ENCODE measurements around the gene SAT1. TPM values are rescaled to one million over a fixed set of nuclear protein-coding genes. Genes with fewer than 3 reads are reported as not detected.

SAT1 gene
- total RNA-seq, 1 donor = 71.7 TPM

- TF ChIP-seq CTCF (IDR thresholded peaks at IDR 0.05; ENCODE audit: insufficient read depth, low read depth, low read length) = no peak
- no peak for DNase-seq (ENCODE audit: low read depth)
- no peak overlapping the region for H3K4me3 ChIP-seq (ENCODE audit: low read depth, low read length)
Observed at GRCh38 chrX:23792861-23793553, 10.0 kb downstream of the SAT1 start.

- H3K4me3 ChIP-seq (ENCODE audit: low read depth, low read length) = no peak overlapping the region
- no peak for TF ChIP-seq CTCF (IDR thresholded peaks at IDR 0.05; ENCODE audit: insufficient read depth, low read depth, low read length)
- no peak for DNase-seq (ENCODE audit: low read depth)
Observed at GRCh38 chrX:23795221-23795620, 12.2 kb downstream of the SAT1 start.

- DNase-seq (ENCODE audit: low read depth) = no peak
- H3K4me3 ChIP-seq (ENCODE audit: low read depth, low read length) = no peak overlapping the region
- no peak for TF ChIP-seq CTCF (IDR thresholded peaks at IDR 0.05; ENCODE audit: insufficient read depth, low read depth, low read length)
Observed at GRCh38 chrX:23797371-23798128, 14.6 kb downstream of the SAT1 start.

- TF ChIP-seq CTCF (IDR thresholded peaks at IDR 0.05; ENCODE audit: insufficient read depth, low read depth, low read length) = no peak
- H3K4me3 ChIP-seq (ENCODE audit: low read depth, low read length) = no peak overlapping the region
- peak; percentile 80 for DNase-seq (ENCODE audit: low read depth)
Observed at GRCh38 chrX:23799469-23800065, 16.6 kb downstream of the SAT1 start.

GRCh38 chrX:23802431-23802830, 19.5 kb downstream of the SAT1 start:
- H3K4me3 ChIP-seq (ENCODE audit: low read depth, low read length) = no peak overlapping the region
- no peak for TF ChIP-seq CTCF (IDR thresholded peaks at IDR 0.05; ENCODE audit: insufficient read depth, low read depth, low read length)
- DNase-seq (ENCODE audit: low read depth) = no peak

GRCh38 chrX:23803931-23804381, 21.0 kb downstream of the SAT1 start:
- DNase-seq (ENCODE audit: low read depth) = peak; percentile 83
- H3K4me3 ChIP-seq (ENCODE audit: low read depth, low read length) = no peak overlapping the region
- no peak for TF ChIP-seq CTCF (IDR thresholded peaks at IDR 0.05; ENCODE audit: insufficient read depth, low read depth, low read length)

All from fibroblast of villous mesenchyme (primary cell).